GM10248 (cell line): Measurements from ENCODE around the gene CDH23.

Source experiments
- CTCF ChIA-PET: fragments of 300-600 bp; sonication (Branson Sonifier 250); formaldehyde crosslinking; extraction: SDS; loops from one replicate; lab custom pipeline; 2021; ENCODE audit warnings: antibody characterized with exemption; lab: Yijun Ruan, JAX
- POLR2A ChIA-PET: fragments of 350-650 bp; sonication (Branson Sonifier 250); formaldehyde crosslinking; extraction: SDS; loops from one replicate; lab custom pipeline; 2020; ENCODE audit warnings: antibody characterized with exemption; lab: Yijun Ruan, JAX
- DNase-seq: peaks from one replicate; pipeline ENCODE4 v3.0.0; 2012; ENCODE audit errors: extremely low spot score
- TF ChIP-seq, protein P1 (sequence below): IDR thresholded peaks from 2 replicates; pipeline ENCODE4 v1.5.1; 2012; ENCODE audit warnings: mild to moderate bottlenecking, low read depth; ENCODE audit errors: extremely low read depth, missing control alignments, control extremely low read depth

The CDH23 gene

DNA sequence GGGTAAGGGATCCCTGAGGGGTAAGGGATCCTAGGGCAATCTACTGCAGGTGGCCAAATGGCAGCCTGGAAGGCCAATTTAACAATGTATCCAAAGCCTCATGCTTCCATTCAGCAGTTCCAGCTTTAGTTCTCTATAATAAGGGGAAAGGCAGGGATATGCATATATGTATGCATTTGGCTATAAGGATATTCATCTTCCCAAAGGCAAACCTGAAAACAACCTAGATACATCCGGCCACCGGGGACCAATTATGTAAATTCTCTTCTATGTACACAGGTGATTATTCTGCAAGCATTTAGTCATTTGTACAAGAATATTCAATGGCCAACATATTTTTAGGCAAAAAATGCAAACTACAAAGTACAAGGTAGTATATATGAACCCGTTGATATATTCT lies 427.6 kb downstream of the CDH23 start:
- CTCF ChIA-PET = interaction anchor here (1.0 to 1.6 kb wide), 3 partner anchors 8 to 72 kb away, joined by 3 to 4 read pairs (median 4); no protein-coding TSS in a partner anchor
- no peak for DNase-seq
- TF ChIP-seq, protein P1, sequence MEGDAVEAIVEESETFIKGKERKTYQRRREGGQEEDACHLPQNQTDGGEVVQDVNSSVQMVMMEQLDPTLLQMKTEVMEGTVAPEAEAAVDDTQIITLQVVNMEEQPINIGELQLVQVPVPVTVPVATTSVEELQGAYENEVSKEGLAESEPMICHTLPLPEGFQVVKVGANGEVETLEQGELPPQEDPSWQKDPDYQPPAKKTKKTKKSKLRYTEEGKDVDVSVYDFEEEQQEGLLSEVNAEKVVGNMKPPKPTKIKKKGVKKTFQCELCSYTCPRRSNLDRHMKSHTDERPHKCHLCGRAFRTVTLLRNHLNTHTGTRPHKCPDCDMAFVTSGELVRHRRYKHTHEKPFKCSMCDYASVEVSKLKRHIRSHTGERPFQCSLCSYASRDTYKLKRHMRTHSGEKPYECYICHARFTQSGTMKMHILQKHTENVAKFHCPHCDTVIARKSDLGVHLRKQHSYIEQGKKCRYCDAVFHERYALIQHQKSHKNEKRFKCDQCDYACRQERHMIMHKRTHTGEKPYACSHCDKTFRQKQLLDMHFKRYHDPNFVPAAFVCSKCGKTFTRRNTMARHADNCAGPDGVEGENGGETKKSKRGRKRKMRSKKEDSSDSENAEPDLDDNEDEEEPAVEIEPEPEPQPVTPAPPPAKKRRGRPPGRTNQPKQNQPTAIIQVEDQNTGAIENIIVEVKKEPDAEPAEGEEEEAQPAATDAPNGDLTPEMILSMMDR = no peak
- POLR2A ChIA-PET = no interaction called here

DNA sequence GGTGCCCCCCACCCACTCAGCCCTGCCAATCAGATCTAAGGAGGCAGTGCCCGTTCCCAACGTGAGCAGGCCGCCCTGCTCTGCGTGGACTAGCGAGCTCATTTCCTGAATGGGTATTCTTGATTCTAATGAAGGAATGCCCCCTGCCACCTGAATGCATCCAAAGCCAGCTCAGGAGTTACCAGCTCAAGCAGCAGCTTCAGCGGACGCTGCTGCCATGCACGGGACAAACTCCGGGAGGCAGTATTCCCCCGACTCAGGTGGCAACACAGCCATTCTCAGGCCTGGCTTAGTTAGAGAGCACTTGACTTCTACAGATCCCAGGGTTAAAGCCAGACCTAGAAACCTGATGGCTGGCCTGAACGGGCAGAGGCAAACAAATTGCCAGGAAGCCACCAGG lies 428.5 kb downstream of the CDH23 start:
- CTCF ChIA-PET = interaction anchor here (1.0 to 1.9 kb wide), 9 partner anchors 8 to 461 kb away, joined by 3 to 11 read pairs (median 5); no protein-coding TSS in a partner anchor
- POLR2A ChIA-PET = no interaction called here
- no peak for DNase-seq
- TF ChIP-seq, protein P1 = no peak

DNA sequence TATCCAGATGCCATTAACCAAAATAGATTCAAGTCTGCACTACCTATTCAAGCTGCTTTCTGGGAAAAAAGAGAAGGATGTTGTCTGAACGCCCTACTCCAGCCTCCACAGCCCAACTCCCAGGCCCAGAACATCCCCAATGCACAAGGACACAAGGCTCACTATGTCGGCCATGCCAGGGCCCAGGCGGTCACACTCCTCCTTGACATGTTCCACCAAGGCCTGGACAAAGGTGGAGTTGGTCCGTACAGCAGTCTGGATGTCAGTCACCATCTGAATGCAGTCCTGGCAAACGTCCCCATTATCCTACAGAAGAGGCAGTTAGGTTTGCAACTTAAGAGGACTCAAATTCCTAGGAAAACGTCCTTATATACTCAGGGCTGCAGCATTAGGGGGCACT lies 431.1 kb downstream of the CDH23 start:
- ChIA-PET POLR2A (no interaction called here), CTCF (interaction anchor here (0.6 to 1.4 kb wide), 2 partner anchors 53 to 131 kb away, joined by 3 read pairs; no protein-coding TSS in a partner anchor)

DNA sequence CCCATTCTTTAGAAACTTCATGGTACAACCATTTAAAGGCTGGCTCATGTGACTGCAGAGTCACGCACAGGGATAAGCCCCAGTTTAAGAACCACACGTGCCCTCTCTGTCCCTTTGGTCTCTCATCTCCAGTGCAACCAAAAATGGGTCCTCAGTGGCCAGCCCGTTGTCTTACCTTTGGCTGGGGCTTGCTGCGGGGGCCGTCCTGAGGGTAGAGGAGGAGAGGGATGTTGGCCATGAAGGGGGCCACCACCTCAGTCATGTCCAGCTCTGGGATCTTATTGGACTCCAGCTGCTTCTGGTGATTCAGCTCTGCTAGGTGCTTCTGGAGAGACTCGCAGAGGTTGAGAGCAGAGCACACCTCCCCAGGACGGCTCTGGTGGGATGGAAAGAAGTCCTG lies 432.0 kb downstream of the CDH23 start:
- TF ChIP-seq, protein P1 = no peak
- ChIA-PET CTCF (interaction anchor here (1.4 to 1.5 kb wide), 3 partner anchors 68 to 132 kb away, joined by 3 to 7 read pairs (median 3); no protein-coding TSS in a partner anchor), POLR2A (no interaction called here)

More for the DNA sequence above, 431.1 kb downstream of the CDH23 start:
- TF ChIP-seq, protein P1 = no peak
- no peak for DNase-seq

DNA sequence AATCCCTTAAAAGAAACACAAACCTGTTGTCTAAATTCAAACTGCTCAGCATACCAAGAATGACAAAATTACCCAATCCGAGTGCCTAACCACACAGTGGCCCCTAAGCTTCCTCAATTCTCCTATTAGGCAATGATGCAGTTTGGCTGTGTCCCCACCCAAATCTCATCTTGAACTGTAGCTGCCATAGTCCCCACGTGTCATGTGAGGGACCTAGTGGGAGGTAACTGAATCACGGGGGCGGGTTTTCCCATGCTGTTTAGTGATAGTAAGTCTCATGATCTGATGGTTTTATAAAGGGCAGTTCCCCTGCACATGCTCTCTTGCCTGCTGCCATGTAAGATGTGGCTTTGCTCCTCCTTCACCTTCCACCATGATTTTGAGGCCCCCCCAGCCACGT lies 432.5 kb downstream of the CDH23 start:
- CTCF ChIA-PET = interaction anchor here (1.2 to 2.3 kb wide), 5 partner anchors 11 to 133 kb away, joined by 3 to 12 read pairs (median 3); no protein-coding TSS in a partner anchor
- no peak for DNase-seq
- TF ChIP-seq, protein P1 = no peak
- POLR2A ChIA-PET = no interaction called here

More for the DNA sequence above, 432.0 kb downstream of the CDH23 start:
- no peak for DNase-seq

DNA sequence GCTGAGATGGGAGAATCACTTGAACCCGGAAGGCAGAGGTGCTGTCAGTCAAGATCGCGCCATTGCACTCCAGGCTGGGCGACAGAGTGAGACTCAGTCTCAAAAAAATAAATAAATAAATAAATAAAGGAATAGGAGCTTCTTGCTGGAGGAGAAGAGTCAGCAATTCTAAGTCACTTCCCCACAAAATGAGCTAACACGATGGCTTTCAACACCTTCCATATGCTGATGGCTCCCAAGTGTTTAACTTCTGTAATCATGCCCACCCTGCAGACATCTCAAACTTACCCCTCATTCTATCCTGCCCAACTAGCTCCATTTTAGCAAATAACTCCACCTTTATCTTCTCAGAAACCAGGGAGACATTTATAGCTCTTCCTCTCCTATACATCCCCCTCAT lies 433.2 kb downstream of the CDH23 start:
- DNase-seq = no peak
- TF ChIP-seq, protein P1 = no peak
- POLR2A ChIA-PET = no interaction called here
- CTCF ChIA-PET = interaction anchor here (0.7 to 11.2 kb wide), 5 partner anchors 12 to 68 kb away, joined by 3 to 90 read pairs (median 7); partner anchors contain the start of gene VSIR
